ENCODE results near the gene OPRL1.

The OPRL1 gene

DNA sequence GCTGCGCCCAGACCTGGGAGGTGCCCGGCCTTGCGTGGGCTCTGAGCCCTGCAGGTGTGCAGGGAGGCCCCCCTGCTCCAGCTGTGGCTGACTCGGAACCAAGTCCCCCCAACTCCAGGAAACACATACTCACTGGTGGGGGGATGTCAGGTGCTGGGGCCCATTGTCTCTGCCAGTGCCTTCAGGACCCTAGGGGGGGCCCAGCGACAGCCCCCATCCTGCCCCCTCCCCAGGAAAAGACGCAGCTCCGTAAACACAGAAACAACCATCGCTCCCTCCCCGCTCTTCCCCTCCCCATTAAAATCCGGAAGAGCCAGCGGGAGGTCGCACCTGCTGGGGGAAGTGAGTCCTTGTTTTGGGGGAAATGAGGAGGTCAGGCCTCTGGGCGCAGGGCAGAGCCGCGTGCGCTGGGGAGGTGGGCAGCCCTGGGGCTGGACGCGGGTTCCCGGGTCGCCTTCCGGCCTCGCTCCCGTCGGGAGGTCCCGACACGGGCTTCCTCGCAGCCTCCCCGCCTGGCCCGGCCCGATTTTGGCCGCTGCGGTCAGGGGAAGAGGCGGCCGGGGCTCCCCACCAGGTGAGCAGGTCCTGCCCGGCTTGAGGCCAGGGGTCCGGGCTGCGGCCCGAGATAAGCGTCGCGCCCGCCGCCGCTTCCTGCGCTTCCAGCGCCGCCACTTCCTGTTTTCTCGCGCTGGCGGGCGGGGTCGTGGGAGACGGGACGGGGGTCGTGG lies 37.7 kb upstream of the OPRL1 start:
- DNase-seq = no peak

DNA sequence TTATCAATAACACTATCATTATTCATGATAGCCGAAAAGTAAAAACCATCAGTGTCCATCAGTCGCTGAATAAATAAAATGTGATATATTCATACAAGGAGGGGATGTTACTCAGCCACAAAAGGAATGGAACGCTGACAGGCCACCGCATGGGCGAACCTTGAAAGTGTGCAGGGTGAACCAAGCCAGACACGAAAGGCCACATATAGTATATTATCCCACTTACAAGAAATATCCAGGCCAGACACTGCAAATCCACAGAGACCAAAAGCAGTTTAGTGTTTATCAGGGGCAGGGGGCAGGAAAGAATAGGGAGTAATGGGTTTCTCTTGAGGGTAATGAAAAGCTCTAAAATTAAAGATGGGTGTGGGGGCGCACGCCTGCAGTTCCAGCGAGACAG lies 36.1 kb upstream of the OPRL1 start:
- no peak for DNase-seq

DNA sequence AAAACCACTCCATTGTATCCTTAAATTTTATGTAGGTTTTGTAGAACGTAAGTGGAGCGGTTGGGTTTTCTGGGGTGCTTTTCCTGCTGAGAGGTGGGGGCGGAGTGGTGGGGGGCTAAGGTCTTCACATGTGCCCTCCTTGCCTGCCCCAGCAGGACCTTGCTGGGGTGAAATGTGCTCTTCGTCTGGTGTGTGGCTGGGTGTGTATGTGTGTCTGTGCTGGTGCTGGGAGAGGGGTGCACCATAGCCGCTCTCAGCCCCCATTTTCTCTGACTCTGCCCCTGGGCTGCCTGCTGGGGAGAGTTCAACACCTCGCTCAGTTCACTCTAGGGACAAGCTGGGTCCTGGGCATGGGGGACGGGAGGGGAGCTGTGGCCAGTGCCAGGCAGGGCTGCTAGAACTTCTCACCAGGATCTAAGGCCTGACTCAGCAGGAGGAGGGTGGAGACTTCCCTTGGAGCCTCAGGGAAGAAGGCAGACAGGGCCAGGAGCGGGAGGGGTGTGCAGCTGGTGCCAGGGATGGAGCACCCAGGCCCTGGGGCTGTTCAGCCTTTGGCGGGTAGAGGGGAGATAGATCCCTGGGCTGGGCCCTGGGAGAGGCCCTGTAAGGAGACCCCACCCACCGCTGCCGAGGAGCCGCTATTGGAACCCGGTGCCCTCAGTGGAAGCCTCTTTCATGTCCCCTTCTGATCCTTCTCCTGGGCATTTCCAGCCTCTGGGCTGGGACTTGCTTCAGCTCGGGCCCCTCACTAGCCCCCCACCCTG lies 35.2 kb upstream of the OPRL1 start:
- no peak for DNase-seq

DNA sequence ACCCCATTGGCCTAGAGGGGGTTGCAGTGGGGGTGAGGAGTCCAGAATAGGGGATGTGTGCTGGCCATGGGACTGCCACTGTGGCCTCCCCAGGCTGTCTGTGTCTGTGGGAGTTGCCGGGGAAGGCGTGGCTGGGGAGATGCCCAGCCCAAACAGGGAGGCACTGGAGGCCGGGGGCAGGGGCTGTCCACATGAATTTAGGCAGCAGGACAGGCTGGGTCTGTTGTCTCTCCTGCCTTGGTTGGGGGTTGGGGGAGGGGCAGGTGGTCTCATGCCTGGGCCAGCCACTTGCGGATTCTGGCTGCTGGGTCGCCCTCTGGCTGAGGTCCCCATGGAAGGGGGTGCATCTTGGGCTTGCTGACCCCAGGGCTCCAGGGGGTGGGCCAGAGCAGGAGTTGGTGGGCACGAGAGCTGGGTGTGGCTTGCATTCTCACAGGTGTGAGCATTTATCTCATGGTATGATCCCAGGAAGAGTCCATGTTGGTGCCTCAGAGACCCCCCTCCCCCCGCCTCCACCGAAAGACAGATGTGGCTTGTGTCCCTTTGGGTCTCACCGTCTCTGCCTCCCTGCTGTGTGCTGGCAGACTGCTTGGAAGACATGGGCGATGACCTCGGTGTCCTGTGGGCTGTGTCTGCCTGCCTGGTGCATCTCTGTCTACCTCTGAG lies 34.4 kb upstream of the OPRL1 start:
- no peak for DNase-seq

DNA sequence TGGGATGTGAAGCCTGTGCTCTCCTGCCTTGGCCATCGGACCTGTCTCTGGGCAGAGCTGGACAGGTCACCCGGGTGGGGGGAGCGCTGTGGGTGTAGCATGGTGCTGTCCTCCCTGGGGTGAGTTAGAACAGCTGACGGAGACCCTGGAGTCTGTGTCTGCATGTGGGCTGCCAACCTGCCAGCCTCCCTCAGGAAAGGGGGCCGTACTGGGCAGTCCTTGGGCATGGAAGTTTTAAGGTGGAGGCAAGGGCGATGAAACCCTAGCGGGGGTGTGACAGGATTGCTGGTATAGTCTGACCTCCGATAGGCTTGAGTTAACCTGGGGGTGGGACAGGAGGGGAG lies 32.9 kb upstream of the OPRL1 start:
- DNase-seq = no peak

DNA sequence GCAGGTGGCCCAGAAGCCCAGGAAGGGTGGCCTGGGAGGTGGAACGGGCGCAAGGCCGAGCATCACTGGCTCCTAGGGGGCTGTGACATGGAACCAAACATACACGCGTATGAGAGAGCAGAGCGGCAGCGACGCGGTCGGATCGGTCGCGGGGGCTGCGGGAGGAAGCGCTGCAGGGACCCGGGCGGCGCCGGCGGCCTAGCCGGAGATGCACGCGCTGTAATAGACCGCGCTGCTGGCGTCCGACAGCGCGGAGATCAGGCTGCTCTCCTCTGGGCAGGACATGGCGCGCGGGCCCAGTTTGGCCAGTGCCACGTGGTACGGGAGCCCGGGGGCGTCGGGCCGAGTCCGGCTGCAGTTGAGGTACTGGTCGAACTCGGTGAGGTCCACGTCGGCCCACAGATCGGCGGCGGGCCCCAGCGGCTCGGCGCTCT lies 31.9 kb upstream of the OPRL1 start:
- no peak for DNase-seq

DNA sequence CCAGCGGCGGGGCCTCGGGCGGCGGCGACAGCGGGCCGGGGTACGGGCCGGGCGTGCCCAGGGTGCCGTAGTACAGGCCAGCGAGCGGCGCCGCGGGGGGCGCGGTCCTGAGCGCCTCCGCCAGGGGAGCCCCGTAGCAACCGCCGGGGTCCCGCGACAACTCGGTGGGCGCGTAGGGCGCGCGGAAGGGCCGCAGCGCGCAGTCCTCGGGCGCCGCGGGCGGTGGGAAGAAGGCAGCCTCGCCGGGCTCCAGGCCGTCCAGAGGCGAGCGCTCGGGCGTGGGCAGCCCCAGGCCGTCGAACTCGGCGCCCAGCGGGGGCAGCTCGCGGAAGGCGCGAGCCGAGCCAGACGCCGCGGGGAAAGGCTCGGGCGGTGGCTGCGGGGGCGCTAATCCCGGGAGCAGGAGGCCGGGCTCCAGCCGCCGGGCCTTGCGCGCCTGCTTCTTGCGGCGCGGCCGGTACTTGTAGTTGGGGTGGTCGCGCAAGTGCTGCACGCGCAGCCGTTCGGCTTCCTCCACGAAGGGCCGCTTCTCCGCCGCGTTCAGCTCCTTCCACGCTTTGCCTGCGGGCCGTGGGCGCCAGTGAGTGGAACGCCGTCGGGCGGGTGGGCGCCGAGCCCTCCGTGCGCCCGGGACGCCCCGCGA lies 31.4 kb upstream of the OPRL1 start:
- DNase-seq = no peak

DNA sequence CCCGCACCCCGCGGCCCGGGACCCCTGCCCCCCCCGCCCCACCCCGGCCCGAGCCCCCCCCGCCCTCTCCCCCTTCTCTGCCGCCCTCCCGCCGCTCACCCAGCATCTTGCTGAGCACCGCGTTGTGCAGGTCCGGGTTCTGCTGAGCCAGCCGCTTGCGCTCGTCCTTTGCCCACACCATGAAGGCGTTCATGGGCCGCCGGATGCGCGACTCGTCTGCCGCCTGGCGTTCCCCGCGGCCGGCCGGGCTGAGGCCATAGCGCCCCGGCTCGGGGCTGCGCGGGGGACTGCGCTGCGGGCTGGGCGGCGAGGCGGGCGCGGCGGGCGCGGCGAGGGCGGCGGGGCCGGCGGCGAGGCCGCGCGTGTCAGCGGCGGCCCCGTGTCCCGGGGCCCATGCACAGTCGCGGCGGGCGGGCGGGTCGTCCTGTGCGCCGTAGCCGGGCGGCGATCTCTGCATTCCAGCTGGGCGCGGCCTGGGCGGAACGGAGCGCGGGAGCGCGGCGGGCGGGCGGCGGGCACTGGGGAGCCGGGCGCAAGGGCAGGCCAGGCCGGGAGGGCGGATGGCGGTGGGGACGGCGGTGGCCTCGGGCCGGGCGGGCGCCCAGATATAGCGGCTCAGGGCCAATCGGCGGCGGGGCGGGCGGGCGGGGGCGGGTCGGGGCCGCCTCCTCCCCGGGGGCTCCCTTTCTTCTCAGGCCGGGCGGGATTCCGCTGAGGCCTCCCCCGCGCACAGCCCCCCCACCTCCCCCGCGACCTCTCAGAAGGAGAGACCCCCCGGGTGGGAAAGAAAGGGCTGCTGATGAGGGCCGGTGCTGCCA lies 30.6 kb upstream of the OPRL1 start, which contains the start of gene SOX18:
Gene SOX18 (minus strand): TSS at position 580 of the 818 bp plus-strand sequence. CDS start 123 bp downstream, at position 457.
- DNase-seq = no peak

DNA sequence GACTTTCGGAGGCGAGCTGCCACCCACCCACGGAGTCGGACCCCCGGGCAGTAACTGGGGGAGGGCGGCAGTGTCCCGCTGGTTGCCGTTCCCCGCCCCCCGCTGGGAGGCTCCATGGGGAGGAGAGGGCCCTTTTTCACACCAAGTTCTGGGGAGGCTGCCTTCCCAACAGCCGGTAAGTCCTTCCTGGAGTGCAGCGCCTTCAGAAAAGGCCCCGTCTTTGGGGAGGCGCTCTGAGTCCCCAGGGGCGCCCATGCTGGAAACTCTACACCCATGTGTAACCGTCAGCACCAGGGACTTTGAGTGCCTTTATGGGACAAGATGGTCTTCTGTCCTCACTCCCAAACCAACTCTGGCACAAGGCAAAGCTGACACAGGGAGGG lies 30.0 kb upstream of the OPRL1 start:
- no peak for DNase-seq

DNA sequence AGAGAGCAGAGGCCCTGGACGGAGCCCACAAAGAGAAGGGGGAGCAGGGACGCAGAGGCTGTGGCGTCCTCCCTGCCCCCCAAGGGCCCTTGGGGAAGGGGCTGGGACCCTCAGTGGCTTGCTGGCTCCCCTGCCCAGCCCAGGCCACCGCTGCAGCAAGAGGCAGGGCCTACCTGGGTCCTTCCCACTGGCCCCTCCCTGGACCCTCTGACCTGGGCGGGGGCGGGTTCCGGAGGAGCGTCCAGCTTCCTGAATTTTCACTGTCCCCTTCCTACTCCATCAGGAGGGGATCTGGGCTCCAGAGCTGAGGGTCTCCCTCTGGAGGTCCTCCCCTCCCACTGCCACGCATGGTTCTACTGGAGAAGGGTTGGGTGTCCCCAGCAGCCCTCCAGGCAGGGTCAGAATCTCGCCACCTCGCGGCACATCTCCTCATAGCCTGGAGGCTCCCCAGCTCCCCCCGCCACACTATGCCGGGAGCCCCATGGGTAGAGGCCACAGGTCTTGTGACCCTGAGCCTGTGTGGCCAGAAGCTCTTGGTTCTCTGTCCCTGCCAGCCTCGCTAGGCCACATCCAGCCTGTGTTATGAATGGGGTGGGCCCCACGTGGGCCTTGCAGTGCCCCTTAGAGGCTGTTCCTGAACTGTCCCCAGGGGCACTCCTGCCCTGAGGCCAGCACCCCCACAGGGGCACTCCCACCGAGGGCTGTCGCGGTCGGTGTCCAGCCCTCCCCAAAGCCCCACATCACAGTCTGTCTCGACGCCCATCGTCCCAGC lies 29.4 kb upstream of the OPRL1 start:
- no peak for DNase-seq

DNA sequence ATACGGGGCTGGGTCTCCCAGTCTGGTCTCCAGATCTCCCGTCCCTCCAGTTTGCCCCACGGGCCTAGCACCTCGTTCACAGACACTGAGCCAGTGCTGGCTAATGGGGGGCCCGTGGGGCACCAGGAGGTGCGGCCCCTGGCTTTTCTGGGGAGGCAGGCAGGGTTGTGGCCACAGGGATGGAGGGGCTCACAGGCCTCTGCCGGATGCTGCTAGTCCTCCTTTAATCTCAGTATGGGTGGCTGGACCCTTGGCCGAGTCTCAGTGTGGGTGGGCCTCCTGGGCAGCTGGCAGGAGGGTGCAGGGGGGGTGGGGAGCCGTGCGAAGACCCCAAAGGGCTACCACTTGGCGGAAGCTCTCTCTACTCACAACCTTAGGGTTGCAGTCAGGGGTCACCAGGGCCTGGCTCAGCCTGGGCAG lies 28.8 kb upstream of the OPRL1 start:
- no peak for DNase-seq

DNA sequence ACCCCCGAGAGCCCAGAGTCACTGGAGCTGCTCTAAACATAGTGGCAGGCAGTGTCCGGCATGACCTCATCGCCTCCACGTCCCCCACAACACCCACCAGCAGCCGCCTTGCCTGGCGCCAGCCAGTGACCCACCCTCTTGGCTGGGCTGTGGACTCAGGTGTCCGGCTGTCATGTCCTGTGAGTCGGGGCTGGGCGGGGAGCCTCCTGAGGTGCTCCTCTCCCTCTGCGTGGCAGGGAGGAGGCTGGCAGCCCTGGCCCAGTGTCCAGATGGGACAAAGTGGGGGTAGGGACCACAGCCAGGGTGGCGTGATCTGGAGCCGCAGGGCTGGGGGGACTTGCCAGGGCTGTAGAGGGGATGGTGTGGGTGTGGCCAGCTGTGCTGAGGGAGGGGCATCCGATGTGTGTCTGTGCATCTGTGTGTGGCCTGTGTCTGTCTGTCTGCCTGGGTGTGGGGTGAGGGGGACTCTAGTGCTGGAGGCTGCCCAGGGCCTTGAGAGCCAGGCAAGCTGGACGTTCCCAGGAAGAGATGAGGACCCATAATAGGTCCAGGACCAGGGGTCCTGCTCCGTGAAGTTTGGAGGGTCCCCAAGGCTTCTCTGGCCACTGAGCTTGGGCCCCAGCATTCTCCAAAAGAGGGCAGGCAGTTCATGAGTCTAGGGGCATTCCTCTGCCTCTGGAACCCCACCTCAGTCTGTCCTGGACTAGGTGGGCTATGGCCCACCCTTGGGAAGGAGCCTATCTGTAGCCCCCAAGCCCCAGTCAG lies 28.1 kb upstream of the OPRL1 start:
- DNase-seq = no peak

DNA sequence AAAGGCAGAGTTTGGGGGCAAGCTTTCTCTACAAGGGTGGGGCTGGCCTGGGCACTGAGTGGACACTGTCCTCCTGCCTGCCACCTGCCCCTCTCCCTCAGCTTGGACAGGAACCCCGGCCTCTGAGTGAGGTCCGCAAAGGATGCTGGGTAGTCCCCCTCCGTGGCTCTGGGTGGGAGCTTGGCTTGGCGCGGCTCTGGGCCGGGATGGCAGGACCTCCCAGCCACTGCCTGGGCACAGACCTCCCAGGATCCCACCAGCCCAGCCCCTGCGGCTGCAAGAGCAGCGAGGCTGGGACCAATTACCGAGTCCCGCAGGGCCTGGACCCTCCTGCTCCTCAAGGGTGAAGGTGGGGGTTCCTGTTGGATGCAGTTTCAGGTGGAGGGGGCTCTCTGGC lies 27.6 kb upstream of the OPRL1 start:
- no peak for DNase-seq

DNA sequence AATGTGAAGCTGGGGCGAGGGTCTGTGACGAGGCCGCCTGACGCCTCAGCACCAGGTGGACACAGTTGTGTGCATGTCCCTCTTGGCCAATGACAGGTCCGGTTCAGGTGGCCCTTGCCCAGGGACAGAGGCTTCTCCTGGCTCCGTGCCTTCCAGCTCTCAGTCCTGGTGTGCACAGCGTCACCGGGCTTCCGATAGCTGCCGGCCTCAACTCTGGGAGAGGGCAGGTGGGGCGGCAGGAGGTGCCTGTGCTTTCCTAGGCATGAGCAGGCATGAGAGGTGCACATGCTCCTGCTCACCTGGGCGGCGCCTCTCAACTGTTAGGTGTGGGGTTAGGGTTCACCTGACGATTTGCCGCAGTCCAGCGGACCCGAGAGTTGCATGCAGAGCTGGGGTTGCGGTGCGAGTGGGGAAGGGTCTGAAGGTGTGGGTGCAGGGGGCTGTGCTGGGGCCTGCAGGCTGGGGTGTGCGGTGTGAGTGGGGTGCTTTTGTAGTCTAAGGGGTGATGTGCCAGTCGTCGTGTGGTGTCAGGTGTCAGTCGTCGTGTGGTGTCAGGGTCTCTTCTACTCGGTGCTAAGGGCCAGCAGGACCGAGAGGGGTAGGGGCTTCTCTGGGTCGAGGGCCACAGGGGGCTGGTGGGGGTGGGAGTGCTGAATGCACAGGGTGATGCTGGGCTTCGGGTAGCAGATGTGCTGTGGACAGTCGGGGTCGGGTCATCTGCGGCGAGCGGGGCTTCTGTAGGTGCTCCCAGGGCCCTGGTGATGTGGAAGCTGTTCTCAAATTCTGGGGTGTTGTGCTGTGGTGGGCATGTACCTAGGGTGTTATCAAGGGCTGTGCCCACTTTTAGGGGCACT lies 26.7 kb upstream of the OPRL1 start:
- DNase-seq = no peak

DNA sequence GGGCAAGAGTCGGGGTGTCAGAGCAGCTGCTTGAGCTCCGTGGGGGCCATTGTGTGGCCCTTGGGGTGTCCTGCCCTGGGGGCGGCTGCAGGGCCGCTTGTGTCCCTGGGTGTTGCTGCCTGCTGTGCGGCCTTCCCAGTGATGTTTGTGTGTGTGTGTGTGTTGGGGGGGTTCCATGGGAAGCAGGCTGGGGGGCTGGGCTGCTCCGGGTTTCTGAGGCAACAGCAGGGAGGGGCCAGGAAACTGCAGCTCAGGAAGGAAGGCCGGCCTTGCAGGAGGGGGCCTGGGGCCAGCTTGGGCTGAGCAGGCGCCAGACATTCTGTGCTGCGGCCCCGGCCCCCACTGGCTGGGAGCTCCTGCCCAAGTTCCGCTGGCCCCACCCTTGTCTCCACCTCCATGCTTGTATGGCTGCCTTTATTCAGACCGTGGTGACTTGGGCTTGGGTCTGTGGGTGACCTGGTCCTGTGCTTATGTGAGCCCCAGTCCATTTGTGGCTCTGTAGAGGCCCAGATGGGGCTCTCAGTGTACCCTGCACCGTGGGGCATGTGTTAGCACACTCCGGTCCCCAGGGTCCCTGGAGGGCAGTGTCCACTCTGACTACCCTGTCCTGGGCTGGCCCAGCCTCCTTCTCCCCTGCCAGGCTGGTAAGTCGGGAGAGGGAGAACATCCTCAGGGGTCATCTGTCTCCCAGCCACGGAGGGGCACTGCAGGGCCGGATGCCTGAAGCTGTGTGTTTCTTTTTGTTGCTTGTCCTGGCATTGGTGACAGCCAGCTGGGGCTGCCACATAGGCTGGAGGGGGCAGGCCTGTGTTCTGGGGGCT lies 25.8 kb upstream of the OPRL1 start:
- DNase-seq = no peak

DNA sequence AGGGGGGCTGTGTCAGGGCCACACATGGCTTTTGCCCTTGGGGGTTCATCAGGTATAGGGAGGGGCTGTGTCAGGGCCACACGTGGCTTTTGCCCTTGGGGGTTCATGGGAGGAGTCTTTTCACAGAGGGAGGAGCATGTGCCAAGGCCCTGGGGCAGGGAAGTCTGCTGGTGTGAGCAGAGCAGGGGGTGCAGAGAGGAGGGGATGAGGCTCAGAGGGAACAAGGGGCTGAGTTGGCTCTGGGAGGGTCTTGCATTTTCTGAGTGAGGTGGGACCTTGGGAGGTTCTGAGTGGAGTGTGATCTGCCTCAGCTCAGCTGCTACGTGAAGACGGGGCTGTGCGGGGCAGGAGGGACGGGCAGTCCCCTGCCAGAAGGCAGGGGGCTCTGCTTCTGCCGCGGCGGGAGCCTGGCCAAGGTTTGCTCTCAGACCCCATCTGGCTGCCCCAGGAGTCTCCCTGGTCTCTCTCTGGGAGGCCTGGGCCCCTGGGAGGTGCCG lies 24.4 kb upstream of the OPRL1 start:
- DNase-seq = no peak

DNA sequence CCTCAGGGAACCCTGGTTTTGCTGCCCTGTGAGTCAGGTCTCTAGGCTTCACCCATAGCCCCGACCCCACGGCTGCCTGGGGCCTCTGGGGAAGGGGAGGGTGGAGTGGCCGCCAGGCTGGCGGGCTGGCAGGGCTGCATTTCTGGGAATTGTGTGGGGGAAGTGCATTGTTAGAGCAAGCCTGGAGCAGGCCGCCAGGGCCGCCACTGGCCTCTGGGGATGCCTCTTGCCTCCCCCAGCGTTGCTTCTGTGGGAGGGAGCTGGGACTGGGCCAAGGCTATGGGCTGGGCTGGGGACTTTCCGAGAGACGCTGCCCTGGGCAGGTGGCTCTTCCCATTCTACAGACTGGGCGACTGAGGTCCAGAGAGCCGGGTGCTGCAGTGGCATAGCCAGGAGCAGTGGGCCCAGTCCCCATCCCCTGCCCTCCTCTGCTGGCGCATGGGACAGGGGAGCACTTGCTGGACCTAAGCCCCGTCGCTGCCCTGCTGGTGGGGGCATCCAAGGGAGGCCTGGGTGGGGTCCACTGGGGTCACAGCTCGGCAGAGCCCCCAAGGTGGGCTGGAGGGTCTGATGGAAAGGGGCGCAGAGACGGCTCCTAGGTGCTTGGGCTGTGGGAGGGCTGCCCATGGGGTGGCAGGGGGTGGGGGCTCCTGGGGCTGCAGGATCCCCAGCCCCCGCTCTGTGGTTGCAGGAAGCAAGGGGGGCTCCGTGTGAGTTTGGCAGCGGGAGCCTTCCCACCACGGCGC lies 23.8 kb upstream of the OPRL1 start:
- DNase-seq = no peak

DNA sequence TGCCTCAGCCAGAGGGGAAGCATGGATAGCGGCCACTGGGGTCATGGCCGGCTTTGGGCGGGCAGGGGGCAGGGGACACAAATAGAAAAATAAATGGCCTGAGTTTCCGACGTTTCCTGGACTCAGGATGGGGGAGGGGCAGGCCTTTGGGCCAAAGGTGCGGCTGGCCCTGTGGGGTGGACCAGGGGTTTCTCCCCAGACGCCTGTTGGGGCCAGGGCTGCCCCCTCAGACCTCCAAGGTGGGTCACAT lies 23.3 kb upstream of the OPRL1 start:
- no peak for DNase-seq

Measured in bone marrow (tissue), 2 donors.